WERI-Rb-1 (cell line): ENCODE data around the gene VIL1.

Source experiments
- DNase-seq: peaks from one replicate; pipeline ENCODE4 v3.0.0-alpha.2; 2020
- H3K27ac ChIP-seq: fragments of 250-450 bp; sonication (Bioruptor Pico); 2 replicates; pipeline ENCODE4 v1.5.1; 2020; ENCODE audit warnings: mild to moderate bottlenecking, moderate library complexity
- H3K27me3 ChIP-seq: fragments of 250-450 bp; sonication (Bioruptor Pico); 2 replicates; pipeline ENCODE4 v1.5.1; 2021; ENCODE audit warnings: mild to moderate bottlenecking, low read depth, moderate library complexity; ENCODE audit not compliant: insufficient read depth, severe bottlenecking
- H3K36me3 ChIP-seq: fragments of 250-450 bp; sonication (Bioruptor Pico); 2 replicates; pipeline ENCODE4 v1.5.1; 2020; ENCODE audit warnings: mild to moderate bottlenecking, moderate library complexity
- H3K4me3 ChIP-seq: 2 replicates; pipeline ENCODE4 v1.5.1; 2011; ENCODE audit warnings: low read depth, mild to moderate bottlenecking, control low read depth, low read length
- H3K9me3 ChIP-seq: fragments of 250-450 bp; sonication (Bioruptor Pico); 2 replicates; pipeline ENCODE4 v1.5.1; 2021; ENCODE audit warnings: mild to moderate bottlenecking, moderate library complexity; ENCODE audit not compliant: severe bottlenecking
- CTCF ChIP-seq: IDR thresholded peaks from 2 replicates; pipeline ENCODE4 v1.5.1; 2011; ENCODE audit warnings: low read depth, mild to moderate bottlenecking, control low read depth, inconsistent platforms, low read length

Gene VIL1

DNA sequence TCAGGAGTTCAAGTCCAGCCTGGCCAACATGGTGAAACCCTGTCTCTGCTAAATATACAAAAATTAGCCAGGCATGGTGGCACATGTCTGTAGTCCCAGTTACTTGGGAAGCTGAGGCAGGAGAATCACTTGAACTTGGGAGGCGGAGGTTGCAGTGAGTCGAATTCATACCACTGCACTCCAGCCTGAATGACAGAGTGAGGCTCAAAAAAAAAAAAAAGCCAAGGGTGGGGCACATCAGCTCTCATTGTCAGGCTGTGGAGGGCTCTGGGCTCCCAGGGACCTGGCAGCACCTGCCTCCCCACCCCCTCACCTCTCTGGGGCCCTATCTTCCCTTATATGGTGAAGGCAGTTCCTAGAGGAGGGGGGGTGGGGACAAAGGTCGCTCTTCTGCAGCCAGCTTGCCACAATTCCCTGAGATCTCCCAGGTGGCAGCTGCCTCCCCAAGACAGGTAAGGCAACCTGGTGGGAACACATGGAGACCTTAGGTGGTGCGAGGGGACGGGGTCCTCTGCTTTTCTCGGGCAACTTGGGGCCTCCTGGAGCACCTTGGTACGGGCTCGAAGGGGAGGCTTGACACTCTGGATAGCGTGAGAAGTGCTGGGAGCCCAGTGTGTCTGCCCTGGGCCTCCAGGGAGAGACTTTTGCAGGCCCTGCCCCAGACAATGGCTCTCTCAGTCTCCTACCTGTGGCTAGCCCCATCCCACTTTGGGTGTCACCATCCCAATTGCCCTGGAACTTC is at the start of gene VIL1:
VIL1 (plus strand) TSS at position 407 of the 742 bp plus-strand sequence. CDS start 4,656 bp downstream, outside the sequence.
- Histone ChIP-seq H3K27ac (no peak within 1 kb of the TSS), H3K4me3 (no peak within 1 kb of the TSS), H3K27me3 (no peaks in the 10 kb centered on the region), H3K9me3 (no peaks in the 10 kb centered on the region), H3K36me3 (no peaks in the 10 kb centered on the region)
- no peak for DNase-seq
- TF ChIP-seq CTCF, result no peak

DNA sequence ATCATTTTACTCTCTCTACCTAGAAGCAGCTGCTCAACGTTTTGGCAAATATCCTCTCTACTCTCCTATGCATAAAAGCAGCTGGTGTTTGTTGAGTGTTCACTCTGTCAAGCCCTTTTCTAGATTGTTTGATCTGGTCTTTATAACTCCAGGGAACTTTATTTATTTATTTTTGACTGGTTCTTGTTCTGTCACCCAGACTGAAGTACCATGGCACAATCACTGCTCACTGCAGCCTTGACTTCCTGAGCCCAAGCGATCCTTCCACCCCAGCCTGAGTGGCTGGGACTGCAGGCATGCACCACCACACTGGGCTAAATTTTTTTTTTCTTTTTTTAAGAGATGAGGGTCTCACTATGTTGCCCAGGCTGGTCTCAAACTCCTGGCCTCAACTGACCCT is 49.6 kb upstream of the VIL1 start:
- no peaks in the 10 kb centered on the region for H3K27me3 ChIP-seq
- no peak overlapping the region for H3K27ac ChIP-seq
- H3K4me3 ChIP-seq, result no peak overlapping the region
- peaks cover 3% of the 10 kb centered on the region for H3K9me3 ChIP-seq
- no peaks in the 10 kb centered on the region for H3K36me3 ChIP-seq
- no peak for TF ChIP-seq CTCF
- no peak for DNase-seq

DNA sequence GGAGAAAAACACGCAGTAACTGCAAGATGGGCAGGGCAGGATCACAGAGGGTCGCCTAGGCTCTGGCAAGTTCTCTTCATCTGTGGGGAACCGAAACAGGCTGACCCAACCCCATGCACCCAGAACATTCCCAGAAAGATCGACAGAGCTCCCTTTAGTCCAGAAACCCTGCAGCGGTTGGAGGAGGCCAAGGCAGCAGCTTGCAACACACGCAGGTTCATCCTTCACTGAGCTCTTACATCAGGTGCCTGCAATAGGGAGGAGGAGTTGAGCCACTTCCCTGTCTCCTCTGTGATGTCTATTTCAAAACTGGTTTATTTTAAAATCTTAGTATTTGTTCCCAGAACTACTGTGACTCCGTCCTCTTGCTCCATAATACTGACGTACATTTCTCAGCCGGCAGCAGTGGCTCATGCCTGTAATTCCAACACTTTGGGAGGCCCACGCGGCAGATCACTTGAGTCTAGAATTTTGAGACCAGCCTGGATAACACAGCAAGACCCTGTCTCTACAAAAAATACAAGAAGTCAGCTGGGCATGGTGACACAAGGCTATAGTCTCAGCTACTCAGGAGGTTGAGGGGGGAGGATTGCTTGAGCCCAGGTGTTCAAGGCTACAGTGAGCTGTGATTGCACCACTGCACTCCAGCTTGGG is 48.4 kb upstream of the VIL1 start:
- no peak overlapping the region for H3K4me3 ChIP-seq
- H3K27me3 ChIP-seq, result no peaks in the 10 kb centered on the region
- no peak overlapping the region for H3K27ac ChIP-seq
- no peaks in the 10 kb centered on the region for H3K36me3 ChIP-seq
- peaks cover 3% of the 10 kb centered on the region for H3K9me3 ChIP-seq
- DNase-seq, result no peak
- no peak for TF ChIP-seq CTCF

GRCh38 chr2:218371983-218372350 is 47.0 kb upstream of the VIL1 start:
- no peak for TF ChIP-seq CTCF
- Histone ChIP-seq H3K4me3 (no peak overlapping the region), H3K9me3 (no peaks in the 10 kb centered on the region), H3K27me3 (no peaks in the 10 kb centered on the region), H3K27ac (no peak overlapping the region), H3K36me3 (no peaks in the 10 kb centered on the region)
- DNase-seq, result no peak

DNA sequence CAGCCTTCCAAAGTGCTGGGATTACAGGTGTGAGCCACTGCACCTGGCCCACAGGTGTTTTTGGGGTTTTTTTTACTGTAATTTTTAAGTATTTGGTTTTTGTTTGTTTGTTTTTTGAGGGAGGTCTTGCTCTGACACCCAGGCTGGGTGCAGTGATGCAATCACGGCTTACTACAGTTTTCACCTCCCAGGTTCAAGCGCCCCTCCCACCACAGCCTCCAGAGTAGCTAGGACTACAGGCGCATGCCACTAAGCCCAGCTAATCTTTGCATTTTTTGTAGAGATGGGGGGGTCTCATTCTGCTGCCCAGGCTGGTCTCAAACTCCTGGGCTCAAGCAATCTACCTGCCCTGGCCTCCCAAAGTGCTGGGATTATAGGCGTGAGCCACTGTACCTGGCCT is 44.1 kb upstream of the VIL1 start:
- no peaks in the 10 kb centered on the region for H3K9me3 ChIP-seq
- no peak for TF ChIP-seq CTCF
- H3K4me3 ChIP-seq, result no peak overlapping the region
- no peak for DNase-seq
- no peak overlapping the region for H3K27ac ChIP-seq
- no peaks in the 10 kb centered on the region for H3K27me3 ChIP-seq
- H3K36me3 ChIP-seq, result no peaks in the 10 kb centered on the region
